Effector memory CD8-positive, alpha-beta T cell (primary cell): Measurements from ENCODE around the gene MBTD1.

Experiments
- ATAC-seq: fragments of 150-1000 bp; cut with Tn5 transposase; replicated peaks from 2 replicates; pipeline ENCODE4 v1.10.0; 2021; ENCODE audit warnings: mild to moderate bottlenecking, moderate library complexity
- DNase-seq, 3 experiments: peaks; one replicate each; pipeline ENCODE4 v3.0.0; 2021
- H3K27ac Mint-ChIP-seq, 2 donors: one replicate each; pipeline ENCODE4 v1.8.0; 2022; ENCODE audit warnings: mild to moderate bottlenecking in 2 of 2, mixed read lengths in 2 of 2, moderate library complexity in 2 of 2
- H3K27me3 Mint-ChIP-seq, 2 donors: one replicate each; pipeline ENCODE4 v1.8.0; 2022; ENCODE audit warnings: mixed read lengths in 2 of 2
- H3K36me3 Mint-ChIP-seq: one replicate; pipeline ENCODE4 v1.8.0; 2022; ENCODE audit warnings: mild to moderate bottlenecking, moderate library complexity, mixed read lengths; ENCODE audit not compliant: insufficient read depth
- H3K4me1 Mint-ChIP-seq, 2 donors: one replicate each; pipeline ENCODE4 v1.8.0; 2022; ENCODE audit warnings: low read depth in 2 of 2, mixed read lengths in 2 of 2
- H3K4me3 Mint-ChIP-seq, 2 donors: one replicate each; pipeline ENCODE4 v1.8.0; 2022; ENCODE audit warnings: mild to moderate bottlenecking in 2 of 2, mixed read lengths in 2 of 2, moderate library complexity in 2 of 2
- H3K9me3 Mint-ChIP-seq, 2 donors: one replicate each; pipeline ENCODE4 v1.8.0; 2022; ENCODE audit warnings: mixed read lengths in 2 of 2

MBTD1 gene

GRCh38 chr17:51144266-51145022 is 115.4 kb downstream of the MBTD1 start:
- DNase-seq (no peak), ATAC-seq (no peak)
- Mint-ChIP-seq H3K4me3 (no peak overlapping the region), H3K4me1 (no peaks in the 10 kb centered on the region), H3K36me3 (no peaks in the 10 kb centered on the region), H3K9me3 (no peaks in the 10 kb centered on the region), H3K27me3 (no peaks in the 10 kb centered on the region), H3K27ac (no peak overlapping the region)

DNA sequence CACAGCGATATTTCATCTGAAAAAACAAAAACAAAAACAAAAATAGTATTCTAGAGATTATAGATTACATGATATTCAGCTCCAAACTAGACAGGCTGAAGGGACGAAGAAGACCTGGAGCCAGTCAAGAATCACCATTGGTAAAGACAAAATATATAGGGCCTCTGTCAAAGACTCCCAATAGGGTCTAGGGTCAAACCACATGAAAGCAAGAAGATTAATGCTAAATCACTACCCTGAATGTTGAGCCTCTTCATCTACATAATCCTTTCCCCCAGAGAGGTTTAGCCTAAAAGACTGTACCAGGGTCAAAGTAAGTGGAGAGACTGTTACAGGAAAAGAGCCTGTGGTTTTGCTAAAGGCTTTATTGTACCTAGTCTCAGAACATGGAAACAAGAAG is 117.3 kb downstream of the MBTD1 start:
- Mint-ChIP-seq H3K36me3 (no peaks in the 10 kb centered on the region), H3K4me1 (no peaks in the 10 kb centered on the region), H3K4me3 (no peak overlapping the region), H3K9me3 (no peaks in the 10 kb centered on the region), H3K27ac (no peak overlapping the region), H3K27me3 (no peaks in the 10 kb centered on the region)
- DNase-seq, result no peak
- no peak for ATAC-seq

- Mint-ChIP-seq H3K4me1 (no peaks in the 10 kb centered on the region), H3K27me3 (no peaks in the 10 kb centered on the region), H3K4me3 (no peak overlapping the region), H3K36me3 (no peaks in the 10 kb centered on the region), H3K27ac (no peak overlapping the region), H3K9me3 (no peaks in the 10 kb centered on the region)
- ATAC-seq (no peak), DNase-seq (no peak)
These were observed 123.9 kb downstream of the MBTD1 start for GRCh38 chr17:51135956-51136355.

DNA sequence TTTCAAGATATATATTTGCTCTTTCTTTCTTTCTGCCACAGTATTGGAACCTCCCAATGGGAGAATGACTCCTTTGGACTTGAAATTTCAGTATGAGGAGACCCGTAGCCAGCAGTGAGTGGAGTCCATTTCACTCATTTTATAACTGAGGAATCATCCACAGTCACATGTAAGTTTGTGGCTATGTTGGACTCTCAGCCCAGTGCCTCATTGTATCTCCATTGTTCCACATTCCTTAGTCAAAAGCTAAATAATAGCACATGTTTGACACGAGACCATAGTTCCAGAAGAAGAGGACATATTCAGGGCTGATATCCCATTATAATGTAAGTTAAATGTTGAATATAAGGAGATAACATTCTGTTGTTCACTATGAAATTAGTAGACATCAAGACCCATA is 126.5 kb downstream of the MBTD1 start:
- no peak overlapping the region for H3K4me3 Mint-ChIP-seq
- ATAC-seq (no peak), DNase-seq (no peak)
- no peaks in the 10 kb centered on the region for H3K4me1 Mint-ChIP-seq
- no peaks in the 10 kb centered on the region for H3K27me3 Mint-ChIP-seq
- no peaks in the 10 kb centered on the region for H3K9me3 Mint-ChIP-seq
- H3K27ac Mint-ChIP-seq, result no peak overlapping the region
- H3K36me3 Mint-ChIP-seq, result peaks cover 3% of the 10 kb centered on the region

- H3K36me3 Mint-ChIP-seq, result peaks cover 3% of the 10 kb centered on the region
- ATAC-seq, result no peak
- H3K9me3 Mint-ChIP-seq, result no peaks in the 10 kb centered on the region
- no peaks in the 10 kb centered on the region for H3K4me1 Mint-ChIP-seq
- no peak overlapping the region for H3K27ac Mint-ChIP-seq
- no peak for DNase-seq
- no peak overlapping the region for H3K4me3 Mint-ChIP-seq
- no peaks in the 10 kb centered on the region for H3K27me3 Mint-ChIP-seq
These were observed 126.9 kb downstream of the MBTD1 start for GRCh38 chr17:51132964-51133319.

- no peak for DNase-seq
- Mint-ChIP-seq H3K27ac (no peak overlapping the region), H3K27me3 (no peaks in the 10 kb centered on the region), H3K4me3 (no peak overlapping the region), H3K4me1 (no peaks in the 10 kb centered on the region), H3K36me3 (peaks cover 3% of the 10 kb centered on the region), H3K9me3 (no peaks in the 10 kb centered on the region)
- ATAC-seq, result no peak
These were observed 131.8 kb downstream of the MBTD1 start for GRCh38 chr17:51128076-51128475.
